IMR-90 (cell line): ENCODE results near the gene GPR179. TPM values are rescaled to one million over a fixed set of nuclear protein-coding genes. Genes with fewer than 3 reads are reported as not detected.

Source experiments
- ATAC-seq: fragments of 200-7000 bp; cut with Tn5 transposase; 2 replicates; pipeline ENCODE4 v1.9.1; 2020; ENCODE audit warnings: low read depth, mild to moderate bottlenecking, moderate library complexity
- BruUV-seq: library from RNA; stranded (reverse); fragments of 400-500 nt; replicated peaks from 2 replicates; lab custom pipeline; 2021; lab: Mats Ljungman, UMichigan
- CTCF ChIA-PET: fragments of 300-600 bp; formaldehyde crosslinking; extraction: SDS; loops from one replicate; lab custom pipeline; 2021; ENCODE audit warnings: antibody characterized with exemption; lab: Yijun Ruan, JAX
- POLR2A ChIA-PET: fragments of 300-600 bp; sonication (Branson Sonifier 250); formaldehyde crosslinking; loops from one replicate; lab custom pipeline; 2022; ENCODE audit warnings: antibody characterized with exemption; ENCODE audit not compliant: unreplicated experiment; lab: Charles Lee
- DNase-seq: peaks from one replicate; pipeline ENCODE4 v3.0.0; 2013
- H2AFZ ChIP-seq: replicated peaks from 2 replicates; pipeline ENCODE3; 2013; ENCODE audit warnings: low read length, mild to moderate bottlenecking; ENCODE audit not compliant: poor library complexity
- H2AK5ac ChIP-seq: 2 replicates; pipeline ENCODE4 v1.6.1; 2013; ENCODE audit warnings: low read depth, low read length, inconsistent platforms
- H2AK9ac ChIP-seq: replicated peaks from 2 replicates; pipeline ENCODE3; 2013; ENCODE audit warnings: mild to moderate bottlenecking, low read depth, low read length, moderate library complexity; ENCODE audit not compliant: poor library complexity
- H2BK120ac ChIP-seq: 2 replicates; pipeline ENCODE4 v1.6.1; 2013; ENCODE audit warnings: low read depth, low read length, inconsistent platforms
- H2BK15ac ChIP-seq: 3 replicates; pipeline ENCODE4 v1.6.1; 2013; ENCODE audit warnings: low read depth, low read length, inconsistent platforms
- H2BK20ac ChIP-seq: 2 replicates; pipeline ENCODE4 v1.6.1; 2013; ENCODE audit warnings: low read depth, mild to moderate bottlenecking, inconsistent platforms, low read length, moderate library complexity
- H2BK5ac ChIP-seq: 2 replicates; pipeline ENCODE4 v1.6.1; 2013; ENCODE audit warnings: mild to moderate bottlenecking, low read depth, low read length, inconsistent platforms; ENCODE audit not compliant: poor library complexity, severe bottlenecking
- H3K14ac ChIP-seq: replicated peaks from 2 replicates; pipeline ENCODE4 v1.6.1; 2013; ENCODE audit warnings: low read depth, low read length, inconsistent platforms
- H3K18ac ChIP-seq: 2 replicates; pipeline ENCODE4 v1.6.1; 2013; ENCODE audit warnings: low read depth, low read length, control low read depth
- H3K23ac ChIP-seq: 2 replicates; pipeline ENCODE4 v1.6.1; 2013; ENCODE audit warnings: low read depth, low read length, inconsistent platforms
- H3K27ac ChIP-seq: 2 replicates; pipeline ENCODE4 v1.5.1; 2013; ENCODE audit warnings: mild to moderate bottlenecking, control low read depth, low read length; ENCODE audit not compliant: insufficient read depth
- H3K27me3 ChIP-seq: 2 replicates; pipeline ENCODE4 v1.6.1; 2013; ENCODE audit warnings: low read length; ENCODE audit not compliant: control insufficient read depth, insufficient read depth
- H3K36me3 ChIP-seq: 2 replicates; pipeline ENCODE4 v1.6.1; 2013; ENCODE audit warnings: low read length, mixed read lengths; ENCODE audit not compliant: control insufficient read depth, insufficient read depth
- H3K4ac ChIP-seq: 2 replicates; pipeline ENCODE4 v1.6.1; 2013; ENCODE audit warnings: low read depth, low read length, inconsistent platforms
- H3K4me1 ChIP-seq: 2 replicates; pipeline ENCODE4 v1.6.1; 2013; ENCODE audit warnings: low read length, mixed read lengths; ENCODE audit not compliant: control insufficient read depth, insufficient read depth
- H3K4me2 ChIP-seq: 2 replicates; pipeline ENCODE4 v1.6.1; 2013; ENCODE audit warnings: low read depth, mild to moderate bottlenecking, control low read depth, low read length, moderate library complexity
- H3K4me3 ChIP-seq: 2 replicates; pipeline ENCODE4 v1.5.1; 2013; ENCODE audit warnings: low read depth, mild to moderate bottlenecking, control low read depth, low read length, moderate library complexity; ENCODE audit not compliant: insufficient read depth
- H3K56ac ChIP-seq: 2 replicates; pipeline ENCODE4 v1.6.1; 2013; ENCODE audit warnings: low read length, inconsistent platforms; ENCODE audit not compliant: insufficient read depth; ENCODE audit errors: extremely low read depth
- H3K79me1 ChIP-seq, 2 experiments: 2 replicates each; pipeline ENCODE4 v1.6.1; 2013; ENCODE audit warnings: low read length in 2 of 2, inconsistent platforms in 1 of 2, low read depth in 1 of 2
- H3K9ac ChIP-seq: 2 replicates; pipeline ENCODE4 v1.6.1; 2013; ENCODE audit warnings: low read depth, low read length, control low read depth
- H3K9me1 ChIP-seq: 2 replicates; pipeline ENCODE4 v1.6.1; 2013; ENCODE audit warnings: low read length, inconsistent platforms; ENCODE audit not compliant: insufficient read depth
- H3K9me3 ChIP-seq: 2 replicates; pipeline ENCODE4 v1.6.1; 2013; ENCODE audit warnings: low read length; ENCODE audit not compliant: control insufficient read depth, insufficient read depth
- H4K20me1 ChIP-seq: 2 replicates; pipeline ENCODE4 v1.6.1; 2013; ENCODE audit warnings: low read length, inconsistent platforms; ENCODE audit not compliant: insufficient read depth
- H4K5ac ChIP-seq: 2 replicates; pipeline ENCODE4 v1.6.1; 2013; ENCODE audit warnings: mild to moderate bottlenecking, low read depth, low read length, control low read depth
- H4K8ac ChIP-seq, 2 experiments: 2 replicates each; pipeline ENCODE4 v1.6.1; 2013; ENCODE audit warnings: low read depth in 2 of 2, low read length in 2 of 2, control low read depth in 1 of 2, inconsistent platforms in 1 of 2
- H4K91ac ChIP-seq: 2 replicates; pipeline ENCODE4 v1.6.1; 2013; ENCODE audit warnings: low read depth, low read length, inconsistent platforms; ENCODE audit not compliant: insufficient read depth
- CTCF ChIP-seq: conservative IDR thresholded peaks from 2 replicates; pipeline ENCODE4 v1.5.1; 2012; ENCODE audit warnings: mild to moderate bottlenecking, low read depth, low read length, improper control_type of control experiment
- ELK1 ChIP-seq: fragments of 150-350 bp; IDR thresholded peaks from 2 replicates; pipeline ENCODE4 v1.6.1; 2016; ENCODE audit warnings: low read depth, mild to moderate bottlenecking, low read length, moderate library complexity, borderline replicate concordance
- FOS ChIP-seq: fragments of 150-350 bp; IDR thresholded peaks from 2 replicates; pipeline ENCODE4 v1.6.1; 2016; ENCODE audit warnings: low read depth, low read length
- MAZ ChIP-seq: IDR thresholded peaks from 2 replicates; pipeline ENCODE4 v1.6.1; 2012; ENCODE audit warnings: low read depth, mild to moderate bottlenecking, low read length, improper control_type of control experiment, moderate library complexity, borderline replicate concordance
- MXI1 ChIP-seq: IDR thresholded peaks from 2 replicates; pipeline ENCODE4 v1.6.1; 2012; ENCODE audit warnings: low read depth, mild to moderate bottlenecking, low read length, moderate library complexity, borderline replicate concordance
- RAD21 ChIP-seq: IDR thresholded peaks from 2 replicates; pipeline ENCODE4 v1.6.1; 2012; ENCODE audit warnings: low read length, improper control_type of control experiment
- SMC3 ChIP-seq: fragments of 150-350 bp; IDR thresholded peaks from 2 replicates; pipeline ENCODE4 v1.6.1; 2016; ENCODE audit warnings: low read depth, mild to moderate bottlenecking, antibody characterized with exemption, low read length, moderate library complexity
- WGBS, 2 experiments: methylation state at CpG; one replicate each; pipeline versions ENCODE4 v1.1.5 to v1.1.7; 2013; ENCODE audit warnings: missing lambda C conversion rate in 2 of 2; ENCODE audit not compliant: insufficient read length in 1 of 2; ENCODE audit errors: extremely low coverage in 2 of 2; 5-methylcytosine and 5-hydroxymethylcytosine counted together
- dilution Hi-C: fragments of 300-500 bp; cut with HindIII; formaldehyde crosslinking; loops from one replicate; pipeline ENCODE4 v1.14.3; 2018; ENCODE audit warnings: low sequenced_read_pairs; ENCODE audit not compliant: unreplicated experiment
- in situ Hi-C: fragments of 300-500 bp; cut with MboI; formaldehyde crosslinking; loops from 3 replicates; pipeline ENCODE4 v1.14.3; 2019; ENCODE audit warnings: low sequenced_read_pairs, inconsistent platforms, mixed read lengths
- intact Hi-C: fragments of 100-400 bp; cut with micrococcal nuclease; formaldehyde crosslinking; loops from 2 replicates; pipeline ENCODE4 v1.10.0; 2022
- polyA plus RNA-seq, 3 experiments: library from polyadenylated mRNA; depleted of rRNA; stranded (reverse); fragments of >200 nt; gene quantifications; 2 replicates each; pipeline ENCODE4 v1.2.3, GENCODE V29; 2012; ENCODE audit warnings: low replicate concordance in 1 of 3
- total RNA-seq: library from RNA; depleted of rRNA; stranded (reverse); fragments of >200 nt; gene quantifications from 2 replicates; pipeline ENCODE4 v1.2.3, GENCODE V29; 2012

Gene GPR179
- total and polyA plus RNA-seq, 2 of the 4 experiments (the other 2 are of a cell fraction) = not detected

- Histone ChIP-seq H3K4me2 (no peak overlapping the region), H2BK5ac (no peak overlapping the region), H3K4me3 (no peak overlapping the region), H3K27ac (no peak overlapping the region), H2AK5ac (no peak overlapping the region), H4K5ac (no peak overlapping the region; the same call in 1 of the 2 replicates), H2BK15ac (no peak overlapping the region), H4K8ac (no peak overlapping the region), H4K91ac (0 out of 2 replicates have a peak overlapping the region, but pooled peaks have one; percentile 12), H4K20me1 (no peaks in the 10 kb centered on the region; the same call in 1 of the 2 replicates), H3K9ac (no peak overlapping the region), H2AFZ (no peak overlapping the region), H2BK20ac (no peak overlapping the region), H3K9me3 (no peaks in the 10 kb centered on the region), H3K56ac (no peak overlapping the region), H3K14ac (no peak overlapping the region), H3K27me3 (peaks cover 26% of the 10 kb centered on the region), H3K36me3 (peaks cover 10% of the 10 kb centered on the region), H2BK120ac (no peak overlapping the region; the same call in 1 of the 2 replicates), H3K4me1 (peaks cover 12% of the 10 kb centered on the region), H3K23ac (no peak overlapping the region), H3K79me1 (no peaks in the 10 kb centered on the region; a peak in 1 of 4 replicates), H3K18ac (no peak overlapping the region; the same call in 1 of the 2 replicates), H3K9me1 (0 out of 2 replicates have a peak, but pooled peaks cover 5% of the 10 kb centered on the region), H2AK9ac (no peak overlapping the region), H3K4ac (no peak overlapping the region)
- no peak for DNase-seq
- CTCF ChIA-PET = interaction anchor here (0.5 to 1.8 kb wide), 4 partner anchors 24 to 652 kb away, joined by 3 to 6 read pairs (median 4); no protein-coding TSS in a partner anchor
- POLR2A ChIA-PET = no interaction called here
- BruUV-seq = no TSS peak
- in situ Hi-C loops = no loop called here
- dilution Hi-C loops = no loop called here
- no peak for TF ChIP-seq ELK1
- TF ChIP-seq CTCF = no peak
- TF ChIP-seq MXI1 = no peak
- TF ChIP-seq RAD21 = no peak
- no peak for TF ChIP-seq MAZ
- no peak for TF ChIP-seq FOS
- no peak for TF ChIP-seq SMC3
- intact Hi-C loops = no loop called here
- 0% methylated on average over 1 of the region's 5 CpGs; no CpG with 5 or more reads in 1 of the 2 experiments for WGBS, 2 experiments
- 0 out of 2 replicates have a peak, but pooled peaks have one; percentile 5 for ATAC-seq
Measured at GRCh38 chr17:38325221-38325851, 18.4 kb downstream of the GPR179 start.
